H1 (cell line): Measurements from ENCODE around the gene SNTG2. TPM values are rescaled to one million over a fixed set of nuclear protein-coding genes. Genes with fewer than 3 reads are reported as not detected.

Experiments
- BCL11A ChIP-seq, 2 experiments: IDR thresholded peaks; one replicate each; pipeline ENCODE4 v1.6.1; 2011; ENCODE audit warnings: low read depth in 2 of 2, low read length in 2 of 2, mild to moderate bottlenecking in 2 of 2
- CEBPB ChIP-seq: IDR thresholded peaks from 2 replicates; pipeline ENCODE4 v1.6.1; 2012; ENCODE audit warnings: low read depth, low read length
- HDAC2 ChIP-seq, 2 experiments: fragments of 300-600 bp in 1 of 2; sonication (generic) in 1 of 2; IDR thresholded peaks; 2 replicates each; pipeline ENCODE4 v1.6.1; 2011 to 2012; ENCODE audit warnings: low read depth in 2 of 2, low read length in 2 of 2, mild to moderate bottlenecking in 2 of 2, moderate library complexity in 2 of 2, borderline replicate concordance in 1 of 2, inconsistent platforms in 1 of 2
- RBBP5 ChIP-seq: IDR thresholded peaks from 2 replicates; pipeline ENCODE4 v1.7.1; 2012; ENCODE audit warnings: low read depth, mild to moderate bottlenecking, inconsistent platforms, low read length, moderate library complexity, borderline replicate concordance
- polyA plus RNA-seq, 7 experiments: library from polyadenylated mRNA; depleted of rRNA in 3 of 7; stranded (reverse) in 5 of 7; unstranded in 2 of 7; fragments of >200 nt in 5 of 7; fragments of 200-250 nt in 2 of 7; gene quantifications; 1 replicate in 5 of 7; 2 replicates in 1 of 7; 4 replicates in 1 of 7; pipeline versions ENCODE4 v1.2.1 to v1.2.3, GENCODE V29; 2011 to 2013; ENCODE audit warnings: missing spikeins in 2 of 7, mixed read lengths in 2 of 7
- total RNA-seq: library from RNA; stranded (reverse); fragmentation: NEBNext Ultra II Directional; extraction: Animal tissue kit (Norgen Biotek cat#: 25700); gene quantifications from 2 replicates; pipeline ENCODE4 v1.2.1, GENCODE V29; 2021
- TF ChIP-seq, protein P1 (sequence below): fragments of 300-600 bp; sonication (generic); IDR thresholded peaks from 2 replicates; pipeline ENCODE4 v1.7.1; 2012; ENCODE audit warnings: low read length, moderate library complexity, mild to moderate bottlenecking, inconsistent platforms; ENCODE audit not compliant: insufficient replicate concordance

Gene SNTG2
- total and polyA plus RNA-seq, 2 of the 8 experiments (the other 6 are each of a cell fraction or from before 2014, with no cell fraction given): 6.6 to 18.1 TPM

DNA sequence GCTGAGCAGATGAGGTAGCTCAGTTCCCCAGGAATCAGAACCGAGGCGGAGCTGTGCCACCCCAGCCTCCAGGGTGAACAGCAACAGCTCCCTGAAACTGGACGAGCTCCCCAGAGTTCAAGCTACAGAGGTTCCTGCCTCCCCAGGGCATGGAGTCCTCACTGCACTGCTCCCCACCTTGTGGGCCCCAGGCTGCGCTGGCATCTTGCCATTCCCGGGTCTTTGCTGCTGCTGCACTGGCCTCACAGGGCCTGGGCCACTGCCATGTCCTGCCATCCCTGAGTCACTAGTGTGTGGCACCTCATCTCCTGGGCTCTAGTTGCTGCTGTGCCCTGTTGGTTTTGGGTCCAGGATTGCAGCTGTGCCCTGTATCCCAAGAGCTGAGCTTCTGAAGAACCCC is 166.9 kb downstream of the SNTG2 start (continued):
- TF ChIP-seq, protein P1, sequence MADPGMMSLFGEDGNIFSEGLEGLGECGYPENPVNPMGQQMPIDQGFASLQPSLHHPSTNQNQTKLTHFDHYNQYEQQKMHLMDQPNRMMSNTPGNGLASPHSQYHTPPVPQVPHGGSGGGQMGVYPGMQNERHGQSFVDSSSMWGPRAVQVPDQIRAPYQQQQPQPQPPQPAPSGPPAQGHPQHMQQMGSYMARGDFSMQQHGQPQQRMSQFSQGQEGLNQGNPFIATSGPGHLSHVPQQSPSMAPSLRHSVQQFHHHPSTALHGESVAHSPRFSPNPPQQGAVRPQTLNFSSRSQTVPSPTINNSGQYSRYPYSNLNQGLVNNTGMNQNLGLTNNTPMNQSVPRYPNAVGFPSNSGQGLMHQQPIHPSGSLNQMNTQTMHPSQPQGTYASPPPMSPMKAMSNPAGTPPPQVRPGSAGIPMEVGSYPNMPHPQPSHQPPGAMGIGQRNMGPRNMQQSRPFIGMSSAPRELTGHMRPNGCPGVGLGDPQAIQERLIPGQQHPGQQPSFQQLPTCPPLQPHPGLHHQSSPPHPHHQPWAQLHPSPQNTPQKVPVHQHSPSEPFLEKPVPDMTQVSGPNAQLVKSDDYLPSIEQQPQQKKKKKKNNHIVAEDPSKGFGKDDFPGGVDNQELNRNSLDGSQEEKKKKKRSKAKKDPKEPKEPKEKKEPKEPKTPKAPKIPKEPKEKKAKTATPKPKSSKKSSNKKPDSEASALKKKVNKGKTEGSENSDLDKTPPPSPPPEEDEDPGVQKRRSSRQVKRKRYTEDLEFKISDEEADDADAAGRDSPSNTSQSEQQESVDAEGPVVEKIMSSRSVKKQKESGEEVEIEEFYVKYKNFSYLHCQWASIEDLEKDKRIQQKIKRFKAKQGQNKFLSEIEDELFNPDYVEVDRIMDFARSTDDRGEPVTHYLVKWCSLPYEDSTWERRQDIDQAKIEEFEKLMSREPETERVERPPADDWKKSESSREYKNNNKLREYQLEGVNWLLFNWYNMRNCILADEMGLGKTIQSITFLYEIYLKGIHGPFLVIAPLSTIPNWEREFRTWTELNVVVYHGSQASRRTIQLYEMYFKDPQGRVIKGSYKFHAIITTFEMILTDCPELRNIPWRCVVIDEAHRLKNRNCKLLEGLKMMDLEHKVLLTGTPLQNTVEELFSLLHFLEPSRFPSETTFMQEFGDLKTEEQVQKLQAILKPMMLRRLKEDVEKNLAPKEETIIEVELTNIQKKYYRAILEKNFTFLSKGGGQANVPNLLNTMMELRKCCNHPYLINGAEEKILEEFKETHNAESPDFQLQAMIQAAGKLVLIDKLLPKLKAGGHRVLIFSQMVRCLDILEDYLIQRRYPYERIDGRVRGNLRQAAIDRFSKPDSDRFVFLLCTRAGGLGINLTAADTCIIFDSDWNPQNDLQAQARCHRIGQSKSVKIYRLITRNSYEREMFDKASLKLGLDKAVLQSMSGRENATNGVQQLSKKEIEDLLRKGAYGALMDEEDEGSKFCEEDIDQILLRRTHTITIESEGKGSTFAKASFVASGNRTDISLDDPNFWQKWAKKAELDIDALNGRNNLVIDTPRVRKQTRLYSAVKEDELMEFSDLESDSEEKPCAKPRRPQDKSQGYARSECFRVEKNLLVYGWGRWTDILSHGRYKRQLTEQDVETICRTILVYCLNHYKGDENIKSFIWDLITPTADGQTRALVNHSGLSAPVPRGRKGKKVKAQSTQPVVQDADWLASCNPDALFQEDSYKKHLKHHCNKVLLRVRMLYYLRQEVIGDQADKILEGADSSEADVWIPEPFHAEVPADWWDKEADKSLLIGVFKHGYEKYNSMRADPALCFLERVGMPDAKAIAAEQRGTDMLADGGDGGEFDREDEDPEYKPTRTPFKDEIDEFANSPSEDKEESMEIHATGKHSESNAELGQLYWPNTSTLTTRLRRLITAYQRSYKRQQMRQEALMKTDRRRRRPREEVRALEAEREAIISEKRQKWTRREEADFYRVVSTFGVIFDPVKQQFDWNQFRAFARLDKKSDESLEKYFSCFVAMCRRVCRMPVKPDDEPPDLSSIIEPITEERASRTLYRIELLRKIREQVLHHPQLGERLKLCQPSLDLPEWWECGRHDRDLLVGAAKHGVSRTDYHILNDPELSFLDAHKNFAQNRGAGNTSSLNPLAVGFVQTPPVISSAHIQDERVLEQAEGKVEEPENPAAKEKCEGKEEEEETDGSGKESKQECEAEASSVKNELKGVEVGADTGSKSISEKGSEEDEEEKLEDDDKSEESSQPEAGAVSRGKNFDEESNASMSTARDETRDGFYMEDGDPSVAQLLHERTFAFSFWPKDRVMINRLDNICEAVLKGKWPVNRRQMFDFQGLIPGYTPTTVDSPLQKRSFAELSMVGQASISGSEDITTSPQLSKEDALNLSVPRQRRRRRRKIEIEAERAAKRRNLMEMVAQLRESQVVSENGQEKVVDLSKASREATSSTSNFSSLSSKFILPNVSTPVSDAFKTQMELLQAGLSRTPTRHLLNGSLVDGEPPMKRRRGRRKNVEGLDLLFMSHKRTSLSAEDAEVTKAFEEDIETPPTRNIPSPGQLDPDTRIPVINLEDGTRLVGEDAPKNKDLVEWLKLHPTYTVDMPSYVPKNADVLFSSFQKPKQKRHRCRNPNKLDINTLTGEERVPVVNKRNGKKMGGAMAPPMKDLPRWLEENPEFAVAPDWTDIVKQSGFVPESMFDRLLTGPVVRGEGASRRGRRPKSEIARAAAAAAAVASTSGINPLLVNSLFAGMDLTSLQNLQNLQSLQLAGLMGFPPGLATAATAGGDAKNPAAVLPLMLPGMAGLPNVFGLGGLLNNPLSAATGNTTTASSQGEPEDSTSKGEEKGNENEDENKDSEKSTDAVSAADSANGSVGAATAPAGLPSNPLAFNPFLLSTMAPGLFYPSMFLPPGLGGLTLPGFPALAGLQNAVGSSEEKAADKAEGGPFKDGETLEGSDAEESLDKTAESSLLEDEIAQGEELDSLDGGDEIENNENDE: no peak
- TF ChIP-seq RBBP5: no peak
- TF ChIP-seq BCL11A (IDR thresholded peaks at IDR 0.05; ENCODE audit: low read depth in 2 of 2, low read length in 2 of 2): no peak
- no peak for TF ChIP-seq CEBPB
- no peak for TF ChIP-seq HDAC2 (IDR thresholded peaks at IDR 0.05; ENCODE audit: borderline replicate concordance in 1 of 2, low read depth in 2 of 2, low read length in 2 of 2)
- TF ChIP-seq, all 59 proteins: peak for 0
